ENCODE measurements around the gene SPTAN1.
"Not testable (repeated sequence)": the region's sequence is repeated elsewhere in the genome, so short reads cannot be mapped to it uniquely, and the experiment has no call there.

Gene SPTAN1

GRCh38 chr9:128633601-128634000 lies 81.2 kb downstream of the SPTAN1 start:
- no peak for DNase-seq

- no peak for DNase-seq
Observed at GRCh38 chr9:128634111-128634510, 81.7 kb downstream of the SPTAN1 start.

DNA sequence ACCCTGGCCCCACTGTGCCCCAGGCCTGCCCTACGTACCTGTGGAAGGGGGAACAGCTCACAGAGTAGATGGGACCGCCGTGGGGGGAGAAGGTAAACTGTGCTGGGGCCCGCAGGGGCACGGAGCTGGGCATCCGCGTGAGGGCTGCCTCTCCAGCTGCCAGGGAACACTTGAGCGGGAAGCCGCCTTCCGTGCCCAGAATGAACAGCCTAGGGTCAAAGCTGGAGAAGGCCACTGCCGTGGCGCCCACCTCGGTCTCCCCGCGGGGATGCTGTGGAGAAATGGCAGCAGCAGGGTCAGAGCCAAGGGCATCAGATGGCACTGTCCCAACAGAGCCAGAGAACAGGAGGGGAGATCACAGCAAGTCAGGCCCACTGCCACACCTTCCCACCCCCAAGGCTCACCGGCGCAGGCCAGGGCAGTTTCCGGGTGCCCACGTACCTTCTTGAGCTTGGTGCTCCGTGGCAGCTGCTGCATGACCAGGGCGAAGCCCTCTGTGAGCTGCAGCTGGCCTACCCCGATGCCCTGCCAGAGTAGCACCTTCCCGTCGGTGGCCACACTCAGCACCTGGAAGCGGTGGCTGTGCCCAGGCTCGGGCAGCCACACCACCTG lies 82.4 kb downstream of the SPTAN1 start:
- no peak for DNase-seq

DNA sequence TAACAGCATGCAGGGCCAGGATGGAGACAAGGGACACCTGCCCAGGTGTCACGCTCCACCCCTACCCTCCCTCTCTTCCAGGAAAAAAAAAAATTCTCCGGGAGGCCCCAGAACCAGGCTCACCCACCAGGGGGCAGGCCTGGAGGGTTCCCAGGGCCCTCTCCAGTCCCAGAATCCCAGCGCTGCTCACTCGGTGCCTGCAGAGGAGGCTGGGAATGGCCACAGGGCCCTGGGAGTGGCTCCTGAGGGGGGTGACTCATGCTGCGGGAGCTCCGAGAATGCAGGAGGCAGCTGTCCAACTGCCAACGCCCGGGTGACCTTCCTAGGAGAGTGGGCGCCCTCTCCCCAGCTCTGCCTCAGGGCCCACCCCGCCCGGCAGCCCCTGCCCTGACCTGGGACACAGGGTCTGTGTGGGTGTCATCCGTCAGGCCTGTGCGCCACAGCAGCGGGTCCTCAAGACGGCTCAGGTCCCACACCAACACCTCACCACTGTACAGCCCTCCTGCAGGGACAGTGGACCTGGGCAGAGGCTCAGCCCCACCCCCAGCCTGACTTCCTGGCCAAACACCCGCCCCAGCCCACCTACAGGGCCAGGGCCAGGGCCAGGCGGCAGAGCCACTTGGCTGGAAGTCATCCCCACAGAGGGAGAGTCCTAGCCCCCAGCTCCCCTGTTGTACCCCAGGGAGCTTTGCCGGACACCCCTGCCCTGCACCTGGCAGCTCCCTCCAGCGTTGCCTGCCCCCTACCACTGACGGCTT lies 83.1 kb downstream of the SPTAN1 start:
- peak in 1 of 2 experiments; percentile 54 for DNase-seq

DNA sequence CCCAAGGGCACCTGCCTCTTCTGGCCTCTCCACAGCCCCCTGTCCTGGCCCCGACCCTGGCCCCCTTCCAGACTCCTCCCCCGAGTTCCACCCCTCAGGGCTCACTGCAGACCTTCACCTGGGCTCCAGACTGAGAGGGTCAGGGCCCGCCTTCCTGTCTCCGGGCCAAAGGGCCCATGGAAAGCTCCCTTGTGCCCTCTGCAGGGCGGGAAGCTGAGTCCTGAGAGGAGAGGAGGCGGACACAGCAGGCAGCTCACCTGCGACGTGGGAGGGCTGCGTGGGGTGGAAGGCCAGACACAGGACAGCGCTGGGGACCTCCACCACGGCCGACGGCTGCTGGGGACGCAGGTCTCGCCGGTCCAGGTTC lies 83.6 kb downstream of the SPTAN1 start:
- peak in 1 of 2 experiments; percentile 20 for DNase-seq

DNA sequence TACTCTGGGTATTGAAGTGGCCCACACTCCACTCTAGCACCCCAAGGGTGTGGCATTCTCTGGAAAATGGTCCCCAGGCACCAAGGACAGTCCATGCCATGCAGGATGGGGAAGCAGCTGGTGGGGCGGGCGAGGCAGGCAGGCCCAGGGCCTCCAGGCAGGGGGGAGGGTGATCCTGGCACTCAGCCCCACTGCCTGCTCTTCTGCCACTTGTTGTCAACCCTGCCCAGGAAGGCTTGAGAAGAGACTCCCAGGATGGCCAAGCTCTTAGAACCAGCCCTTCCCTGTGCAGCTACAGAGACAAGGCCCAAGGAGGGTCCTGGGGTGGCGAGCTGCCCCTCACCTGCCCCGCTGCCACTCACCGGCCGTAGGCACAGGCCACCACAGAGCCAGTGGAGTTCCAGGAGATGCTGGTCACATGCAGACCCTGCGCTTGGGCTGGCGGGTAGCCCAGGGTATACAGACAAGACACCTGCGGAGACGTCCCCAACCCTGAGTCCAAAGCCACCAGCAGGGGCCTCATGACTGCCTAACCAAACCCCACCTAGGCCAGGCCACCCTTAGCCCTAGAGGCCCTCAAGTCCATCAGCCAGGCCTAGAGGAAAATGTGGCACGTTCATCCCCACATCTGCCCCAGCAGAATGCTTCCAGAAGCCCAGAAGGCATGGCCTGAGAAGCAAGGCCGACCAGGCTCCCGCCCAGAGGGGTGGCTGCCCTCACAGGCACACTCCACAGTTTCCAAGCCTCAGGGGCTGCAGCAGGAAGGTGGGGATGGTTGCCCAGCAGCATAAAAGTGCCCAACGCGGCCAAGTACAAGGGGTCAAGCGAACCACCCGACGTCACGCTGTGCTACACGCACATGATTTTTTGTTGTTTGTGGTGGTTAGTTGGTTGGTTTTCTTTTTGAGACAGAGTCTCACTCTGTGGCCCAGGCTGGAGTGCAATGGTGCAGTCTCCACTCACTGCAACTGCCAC lies 84.5 kb downstream of the SPTAN1 start:
- DNase-seq: peak in 1 of 2 experiments; percentile 10

DNA sequence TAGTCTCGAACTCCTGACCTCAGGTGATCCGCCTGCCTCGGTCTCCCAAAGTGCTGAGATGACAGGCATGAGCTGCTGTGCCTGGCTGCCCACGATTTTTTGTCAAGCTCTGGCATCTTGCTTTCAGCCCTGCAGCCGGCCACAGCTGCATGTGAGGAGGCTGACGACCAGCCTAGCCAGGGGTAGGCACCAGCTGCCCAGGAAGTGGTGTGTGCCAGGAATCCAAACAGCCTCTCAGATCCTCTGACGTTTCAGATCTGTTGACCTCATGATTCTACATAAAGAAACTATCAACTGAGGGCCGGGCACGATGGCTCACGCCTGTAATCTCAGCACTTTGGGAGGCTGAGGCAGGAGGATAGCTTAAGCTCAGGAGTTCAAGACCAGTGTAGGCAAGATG lies 85.3 kb downstream of the SPTAN1 start:
- DNase-seq: peak; percentile 28 to 68

- DNase-seq: no peak
Observed at GRCh38 chr9:128638580-128638979, 86.2 kb downstream of the SPTAN1 start.

GRCh38 chr9:128640603-128641002 lies 88.2 kb downstream of the SPTAN1 start:
- no peak for DNase-seq

DNA sequence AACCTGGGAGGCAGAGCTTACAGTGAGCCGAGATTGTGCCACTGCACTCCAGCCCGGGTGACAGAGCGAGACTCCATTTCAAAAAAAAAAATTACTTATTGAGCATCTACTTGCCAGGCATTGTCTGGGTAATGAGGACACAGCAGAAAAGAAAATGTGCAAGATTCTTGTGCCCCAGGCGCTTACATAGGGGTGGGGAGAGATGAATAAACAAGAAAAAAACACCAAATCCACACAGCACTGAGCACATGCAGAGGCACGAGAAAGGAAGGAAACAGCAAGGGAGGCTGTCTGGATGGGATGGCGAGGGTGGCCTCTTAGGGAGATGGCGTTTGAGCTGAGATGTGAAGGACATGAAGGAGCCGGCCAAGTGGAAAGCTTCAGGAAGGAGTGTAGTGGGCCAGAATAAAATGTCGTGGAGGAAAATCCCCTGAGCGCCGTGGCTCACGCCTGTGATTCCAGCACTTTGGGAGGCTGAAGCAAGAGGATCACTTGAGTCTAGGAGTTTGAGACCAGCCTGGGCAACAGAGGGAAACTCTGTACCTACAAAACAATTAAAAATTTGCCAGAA lies 90.4 kb downstream of the SPTAN1 start:
- DNase-seq: no peak

GRCh38 chr9:128643519-128644300 lies 91.3 kb downstream of the SPTAN1 start:
- no peak for DNase-seq

- not testable (repeated sequence) for DNase-seq
Observed at GRCh38 chr9:128648206-128648605, 95.8 kb downstream of the SPTAN1 start.

DNA sequence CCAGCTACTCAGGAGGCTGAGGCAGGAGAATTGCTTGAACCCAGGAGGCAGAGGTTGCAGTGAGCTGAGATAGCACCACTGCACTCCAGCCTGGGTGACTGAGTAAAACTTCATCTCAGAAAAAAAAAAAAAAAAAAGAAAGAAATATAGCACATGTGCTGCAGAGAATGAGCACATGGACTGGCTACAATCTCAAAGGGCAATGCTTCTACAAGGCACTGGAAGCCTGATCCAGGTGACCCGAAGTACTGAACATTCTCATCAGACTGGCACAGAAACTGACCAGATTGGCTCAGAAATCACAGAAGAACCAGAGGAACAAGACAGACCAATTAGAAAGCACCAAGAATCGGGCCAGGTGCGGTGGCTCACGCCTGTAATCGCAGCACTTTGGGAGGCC lies 99.4 kb downstream of the SPTAN1 start:
- DNase-seq: no peak

- DNase-seq: no peak
Observed at GRCh38 chr9:128653908-128654307, 101.5 kb downstream of the SPTAN1 start.

- DNase-seq: no peak
Observed at GRCh38 chr9:128654481-128654880, 102.1 kb downstream of the SPTAN1 start.

GRCh38 chr9:128656416-128657343 lies 104.3 kb downstream of the SPTAN1 start, which contains the start of gene DYNC2I2:
Gene DYNC2I2, minus strand, starts transcription at chr9:128656847. Its CDS starts 121 bp downstream, at chr9:128656726.
- peak; percentile 90 to 91 for DNase-seq

DNA sequence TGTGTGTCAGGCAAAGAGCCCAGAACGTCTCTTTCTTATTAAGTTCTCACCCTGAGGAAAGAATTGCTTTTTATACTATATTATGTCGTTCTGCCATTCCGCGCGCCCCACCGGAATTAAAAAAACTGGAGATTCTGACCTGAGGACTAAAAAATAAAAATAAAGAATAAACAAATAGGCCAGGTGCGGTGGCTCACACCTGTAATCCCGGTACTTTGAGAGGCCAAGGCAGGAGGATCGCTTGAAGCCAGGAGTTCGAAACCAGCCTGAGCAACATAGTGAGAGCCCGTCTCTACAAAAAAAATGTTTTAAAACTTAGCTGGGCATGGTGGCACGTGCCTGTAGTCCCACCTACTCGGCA lies 104.9 kb downstream of the SPTAN1 start:
- DNase-seq: no peak

DNA sequence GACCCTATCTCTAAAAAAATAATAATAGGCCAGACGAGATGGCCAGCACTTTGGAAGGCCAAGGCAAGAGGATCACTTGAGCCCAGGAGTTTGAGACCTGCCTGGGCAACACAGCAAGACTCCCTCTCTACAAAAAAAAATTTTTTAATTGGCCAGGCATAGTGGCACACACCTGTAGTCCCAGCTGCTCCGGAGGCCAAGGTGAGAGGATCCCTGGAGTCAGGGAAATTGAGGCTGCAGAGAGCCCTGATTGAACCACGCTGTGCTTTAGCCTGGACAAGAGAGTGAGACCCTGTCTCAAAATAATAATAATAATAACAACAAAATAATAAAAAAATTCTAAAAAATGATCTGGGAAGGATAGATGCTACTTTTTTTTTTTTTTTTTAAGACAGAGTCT lies 105.4 kb downstream of the SPTAN1 start:
- DNase-seq: no peak

DNA sequence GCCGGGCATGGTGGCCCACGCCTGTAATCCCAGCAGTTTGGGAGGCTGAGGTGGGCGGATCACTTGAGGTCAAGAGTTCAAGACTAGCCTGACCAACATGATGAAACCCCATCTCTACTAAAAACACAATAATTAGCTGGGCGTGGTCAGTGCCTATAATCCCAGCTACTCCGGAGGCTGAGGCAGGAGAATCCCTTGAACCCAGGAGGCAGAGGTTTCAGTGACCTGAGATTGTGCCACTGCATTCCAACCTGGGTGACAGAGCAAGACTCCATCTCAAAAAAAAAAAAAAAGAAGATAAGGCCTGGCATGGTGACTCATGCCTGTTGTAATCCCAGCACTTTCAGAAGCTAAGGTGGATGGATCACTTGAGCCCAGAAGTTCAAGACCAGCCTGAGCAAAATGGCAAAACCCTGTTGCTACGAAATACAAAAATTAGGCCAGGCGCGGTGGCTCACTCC lies 114.1 kb downstream of the SPTAN1 start:
- not testable (repeated sequence) for DNase-seq

DNA sequence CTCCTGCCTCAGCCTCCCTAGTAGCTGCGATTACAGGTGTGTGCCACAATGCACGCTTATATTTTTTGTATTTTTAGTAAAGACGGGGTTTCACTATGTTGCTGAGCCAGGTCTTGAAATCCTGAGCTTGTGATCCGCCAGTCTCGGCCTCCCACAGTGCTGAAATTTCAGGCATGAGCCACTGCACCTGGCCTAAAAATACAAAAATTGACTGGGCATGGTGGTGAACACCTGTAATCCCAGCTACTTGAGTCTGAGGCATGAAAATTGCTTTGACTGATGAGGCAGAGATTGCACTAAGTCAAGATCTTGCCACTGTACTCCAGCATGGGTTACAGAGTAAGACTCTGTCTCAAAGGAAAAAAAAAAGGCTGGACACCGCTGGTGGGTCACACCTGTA lies 117.4 kb downstream of the SPTAN1 start:
- no peak for DNase-seq

GRCh38 chr9:128675382-128675781 lies 123.0 kb downstream of the SPTAN1 start:
- no peak for DNase-seq

Data from NCI-H2081 (cell line).